Left ventricle myocardium superior (tissue), 1 donor: ENCODE measurements around the gene LRRC42. TPM values are rescaled to one million over a fixed set of nuclear protein-coding genes. Genes with fewer than 3 reads are reported as not detected.

Experiments used
- ATAC-seq: fragments of 200-7000 bp; cut with Tn5 transposase; one replicate; pipeline ENCODE4 v1.9.1; 2020; ENCODE audit warnings: mild to moderate bottlenecking, moderate library complexity
- DNase-seq: peaks from one replicate; pipeline ENCODE4 v3.0.0-alpha.2; 2020
- intact Hi-C: fragments of 100-400 bp; cut with micrococcal nuclease; formaldehyde crosslinking; loops from one replicate; pipeline ENCODE4 v1.11.0; 2022
- total RNA-seq: library from RNA; stranded (reverse); fragmentation: NEBNext Ultra II Directional; extraction: Animal tissue kit (Norgen Biotek cat#: 25700); gene quantifications from one replicate; pipeline ENCODE4 v1.2.1, GENCODE V29; 2021
- donor health status: DM: no; HTN: yes; CAD: no; lungs with severe emphysema.

LRRC42 gene
- total RNA-seq, 1 donor from 2014 or later = 13.2 TPM

- no peak for DNase-seq
- no peak for ATAC-seq
- intact Hi-C loops = no loop called here
Observed at GRCh38 chr1:53938136-53938830, 7.9 kb upstream of the LRRC42 start.

- DNase-seq (no peak), ATAC-seq (no peak)
- intact Hi-C loops = no loop called here
Observed at GRCh38 chr1:53942127-53942957, 3.8 kb upstream of the LRRC42 start.

GRCh38 chr1:53943090-53943489, 3.1 kb upstream of the LRRC42 start:
- intact Hi-C loops = no loop called here
- ATAC-seq = no peak
- no peak for DNase-seq

GRCh38 chr1:53943490-53944043, 2.6 kb upstream of the LRRC42 start:
- intact Hi-C loops = no loop called here
- ATAC-seq (no peak), DNase-seq (no peak)

- intact Hi-C loops = no loop called here
Observed at GRCh38 chr1:53944469-53945182, 1.5 kb upstream of the LRRC42 start.

GRCh38 chr1:53945183-53945432, 1.0 kb upstream of the LRRC42 start:
- DNase-seq (no peak), ATAC-seq (no peak)
- intact Hi-C loops = no loop called here

More at GRCh38 chr1:53944469-53945182, 1.5 kb upstream of the LRRC42 start:
- no peak for DNase-seq
- no peak for ATAC-seq

GRCh38 chr1:53945433-53946251, 508 bp upstream of the LRRC42 start, which contains the start of gene IFT25:
TSS of gene IFT25 (minus strand) at chr1:53945699. CDS start at chr1:53940082, 5,617 bp downstream.
- intact Hi-C loops = no loop called here
- peak; percentile 91 for ATAC-seq
- peak; percentile 98 for DNase-seq

- ATAC-seq (no peak), DNase-seq (no peak)
- intact Hi-C loops = no loop called here
Observed at GRCh38 chr1:53947172-53947907, 1.2 kb downstream of the LRRC42 start.

GRCh38 chr1:53948291-53948690, 2.1 kb downstream of the LRRC42 start:
- ATAC-seq (no peak), DNase-seq (no peak)
- intact Hi-C loops = no loop called here

GRCh38 chr1:53949023-53949990, 3.2 kb downstream of the LRRC42 start:
- DNase-seq = peak; percentile 40
- intact Hi-C loops = no loop called here
- no peak for ATAC-seq

GRCh38 chr1:53951697-53952096, 5.5 kb downstream of the LRRC42 start:
- ATAC-seq (no peak), DNase-seq (no peak)
- intact Hi-C loops = no loop called here

- intact Hi-C loops = no loop called here
- no peak for DNase-seq
- no peak for ATAC-seq
Observed at GRCh38 chr1:53954128-53954527, 8.0 kb downstream of the LRRC42 start.

GRCh38 chr1:53956308-53957168, 10.4 kb downstream of the LRRC42 start:
- DNase-seq (no peak), ATAC-seq (no peak)
- intact Hi-C loops = loop anchor here (5.0 kb wide), 1 partner anchor 79 kb away; no protein-coding TSS in a partner anchor

- ATAC-seq (no peak), DNase-seq (no peak)
- intact Hi-C loops = loop anchor here (5.0 kb wide), 1 partner anchor 80 kb away; no protein-coding TSS in a partner anchor
Observed at GRCh38 chr1:53957194-53957818, 11.2 kb downstream of the LRRC42 start.

GRCh38 chr1:53959664-53960250, 13.6 kb downstream of the LRRC42 start:
- ATAC-seq = no peak
- no peak for DNase-seq
- intact Hi-C loops = loop anchor here (5.0 kb wide), 1 partner anchor 82 kb away; no protein-coding TSS in a partner anchor
